Activated CD8-positive, alpha-beta memory T cell treated with anti-CD3 and anti-CD28 coated beads for 24 hours (primary cell): ENCODE results near the gene ZNF750.
A peak's percentile ranks its signal among the peaks of the same experiment; 100 is the strongest.

Experiments used
- DNase-seq: peaks from one replicate; pipeline ENCODE4 v3.0.0-alpha.2; 2020

Gene ZNF750

GRCh38 chr17:82839617-82840292 is at the start of gene ZNF750:
Gene ZNF750 (minus strand): TSS chr17:82840022. CDS start chr17:82832454, 7,568 bp downstream.
- no peak for DNase-seq

DNA sequence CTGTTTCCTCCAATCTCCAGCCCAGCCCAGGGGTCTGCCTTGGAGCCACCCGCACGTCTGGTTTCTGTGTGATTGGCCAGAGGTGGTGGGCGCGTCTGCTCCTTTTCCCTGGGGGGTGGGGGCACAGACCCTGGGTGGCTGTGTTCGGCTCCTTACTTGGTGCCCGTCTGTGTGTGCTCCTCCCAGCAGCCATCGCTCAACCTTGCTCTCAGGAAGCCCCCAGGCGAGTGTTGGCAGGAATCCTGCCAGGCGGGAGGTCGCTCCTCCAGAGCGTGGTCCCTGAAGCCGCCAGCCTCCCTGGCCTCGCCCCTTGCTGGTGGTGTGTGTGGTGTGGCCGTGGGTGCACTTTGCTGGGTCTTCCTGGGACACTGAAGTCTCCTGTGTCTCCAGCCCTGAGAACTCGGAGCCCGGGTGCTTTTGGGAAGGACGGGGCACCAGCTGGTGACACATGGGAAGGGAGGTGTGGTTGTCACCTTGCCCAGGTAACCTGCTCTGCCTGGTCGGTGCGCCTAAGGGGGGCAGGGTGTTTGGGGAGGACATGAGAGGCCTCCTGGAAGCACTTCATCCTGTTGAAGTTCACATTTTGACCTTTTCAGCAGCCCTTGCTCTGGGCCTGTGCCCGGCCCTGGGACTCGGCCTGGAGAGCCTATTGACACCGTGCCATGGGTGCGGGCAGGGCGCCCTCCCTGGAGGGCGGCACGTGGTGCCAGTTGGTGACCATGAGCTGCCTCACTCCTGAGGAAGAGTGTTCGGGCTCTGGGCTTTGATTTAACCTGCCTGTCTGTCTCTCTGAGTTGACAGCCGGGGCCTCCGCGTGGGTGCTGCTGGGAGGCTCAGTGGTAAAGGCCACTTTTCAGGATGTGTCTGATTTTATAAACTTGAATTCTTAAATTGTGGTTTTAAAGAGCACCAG is 49.0 kb upstream of the ZNF750 start:
- DNase-seq = no peak

DNA sequence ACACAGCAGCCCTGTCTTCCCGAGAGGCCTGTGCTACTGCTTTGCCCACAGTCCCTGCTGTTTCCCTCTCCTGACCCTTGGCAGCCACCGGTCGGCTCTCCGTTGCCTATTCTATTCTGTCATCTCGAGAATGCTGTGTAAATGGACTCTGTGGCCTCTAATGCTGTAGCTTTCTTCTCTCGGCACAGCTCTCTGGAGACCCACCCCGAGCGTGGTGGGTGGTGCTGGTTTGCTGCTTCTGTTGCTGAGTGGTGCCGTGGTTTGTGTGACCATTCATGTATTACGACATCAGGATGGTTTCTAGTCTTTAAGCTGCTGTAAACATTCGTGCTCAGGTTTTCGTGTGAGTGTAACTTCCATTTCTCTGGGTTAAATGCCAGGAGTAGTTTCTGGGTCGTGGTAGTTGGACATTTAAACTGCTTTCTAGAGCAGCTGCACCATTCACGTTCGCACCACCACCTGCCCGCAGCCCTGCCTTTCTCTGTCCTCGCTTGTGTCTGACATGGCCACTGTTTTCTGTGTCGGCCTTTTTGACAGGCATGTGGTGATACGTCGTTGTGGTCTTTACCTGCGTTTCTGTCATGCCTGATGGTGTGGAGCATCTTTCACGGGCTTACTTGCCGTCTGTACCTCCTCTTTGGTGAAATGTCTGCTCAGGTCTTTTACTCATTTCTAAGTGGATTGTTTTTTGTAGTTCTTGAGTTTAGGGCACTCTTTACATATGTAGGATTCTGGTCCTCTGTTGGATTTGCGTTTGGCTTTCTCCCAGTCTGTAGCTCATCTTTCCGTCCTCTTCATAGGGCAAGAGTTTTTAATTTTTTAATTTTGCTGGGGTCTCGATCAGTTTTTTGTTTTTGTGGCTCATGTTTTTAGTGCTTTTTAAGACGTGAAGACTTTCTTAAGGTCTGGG is 47.7 kb upstream of the ZNF750 start:
- no peak for DNase-seq

- no peak for DNase-seq
Observed at GRCh38 chr17:82884970-82885353, 45.1 kb upstream of the ZNF750 start.

- no peak for DNase-seq
Observed at GRCh38 chr17:82884341-82884969, 44.6 kb upstream of the ZNF750 start.

- no peak for DNase-seq
Observed at GRCh38 chr17:82883419-82884031, 43.7 kb upstream of the ZNF750 start.

DNA sequence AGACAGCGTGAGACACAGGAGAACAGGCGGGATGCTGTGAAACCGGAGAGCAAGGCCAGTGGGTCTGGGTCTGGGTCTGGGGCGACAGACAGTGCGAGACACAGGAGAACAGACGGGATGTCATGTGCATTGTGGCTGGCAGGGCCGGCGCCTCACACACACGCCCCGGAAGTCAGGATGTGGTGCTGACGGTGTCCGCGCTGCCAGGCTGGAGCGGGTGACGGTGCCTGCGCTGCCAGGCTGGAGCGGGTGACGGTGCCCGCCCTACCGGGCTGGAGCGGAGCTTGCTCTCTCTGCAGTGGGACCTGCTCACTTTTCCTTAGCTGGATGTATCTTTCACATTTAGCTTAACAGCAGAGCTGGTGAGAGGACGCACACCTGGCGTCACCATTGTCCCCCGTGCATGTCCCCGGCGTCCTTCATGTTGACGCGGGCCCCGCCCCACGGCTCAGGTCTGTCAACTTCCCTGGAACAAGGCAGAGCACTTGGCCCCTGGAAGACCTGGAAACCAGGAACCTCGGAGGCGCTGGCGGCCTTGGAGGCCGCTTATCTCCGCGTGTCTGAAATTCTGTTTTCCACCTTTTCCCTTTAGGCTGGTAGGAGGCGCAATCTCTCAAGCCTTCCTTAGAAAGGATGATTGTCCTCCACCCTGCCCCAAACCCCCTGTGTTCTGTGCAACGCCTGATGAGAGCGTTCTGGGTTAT is 43.0 kb upstream of the ZNF750 start:
- peak; percentile 85 for DNase-seq

GRCh38 chr17:82881900-82882714 is 42.3 kb upstream of the ZNF750 start:
- DNase-seq = no peak

DNA sequence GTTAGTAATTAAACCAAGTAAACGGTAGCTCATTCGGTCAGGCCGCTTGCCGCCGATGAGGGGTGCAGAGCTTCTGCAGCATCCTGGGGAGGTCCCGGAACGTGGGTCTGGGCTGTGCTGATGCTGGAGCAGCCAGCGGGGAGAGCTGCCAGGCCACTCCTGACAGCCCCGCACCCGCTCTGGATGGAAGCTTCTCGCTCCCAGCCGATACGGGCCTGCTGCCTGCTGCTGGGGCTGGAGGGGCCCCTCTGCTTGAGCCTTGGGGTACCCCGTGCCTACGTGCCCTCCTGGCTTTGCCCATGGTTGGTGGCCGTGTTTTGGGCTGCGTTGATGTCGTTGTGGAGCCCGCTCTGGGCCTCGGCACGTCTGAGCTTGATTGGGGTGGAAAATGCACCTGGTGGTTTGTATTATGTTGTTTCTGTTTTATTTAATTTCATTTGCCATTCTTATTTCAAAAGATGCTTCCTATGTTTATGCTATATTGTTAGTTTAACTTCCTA is 41.6 kb upstream of the ZNF750 start:
- no peak for DNase-seq

- no peak for DNase-seq
Observed at GRCh38 chr17:82880620-82881323, 41.0 kb upstream of the ZNF750 start.

DNA sequence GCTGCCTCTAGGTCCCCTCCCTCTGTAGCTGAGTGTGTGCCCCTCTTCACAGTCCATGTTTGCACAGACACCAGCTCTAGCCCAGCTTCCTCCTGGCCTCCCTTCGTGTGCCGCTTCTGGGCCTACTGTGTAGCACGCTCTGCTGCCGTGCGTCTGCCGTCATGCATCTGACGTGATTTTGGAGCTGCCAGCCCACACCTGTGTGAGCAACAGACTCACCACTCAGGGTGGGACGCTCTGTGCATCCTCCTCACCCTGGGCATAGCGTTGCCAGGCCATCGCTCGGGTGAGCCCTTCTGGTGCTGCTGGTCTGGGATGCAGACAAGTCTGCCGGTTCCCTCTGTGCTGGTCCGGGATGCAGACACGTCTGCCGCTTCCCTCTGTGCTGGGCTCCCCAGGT is 39.4 kb upstream of the ZNF750 start:
- DNase-seq = no peak

- no peak for DNase-seq
Observed at GRCh38 chr17:82878527-82878926, 38.7 kb upstream of the ZNF750 start.

DNA sequence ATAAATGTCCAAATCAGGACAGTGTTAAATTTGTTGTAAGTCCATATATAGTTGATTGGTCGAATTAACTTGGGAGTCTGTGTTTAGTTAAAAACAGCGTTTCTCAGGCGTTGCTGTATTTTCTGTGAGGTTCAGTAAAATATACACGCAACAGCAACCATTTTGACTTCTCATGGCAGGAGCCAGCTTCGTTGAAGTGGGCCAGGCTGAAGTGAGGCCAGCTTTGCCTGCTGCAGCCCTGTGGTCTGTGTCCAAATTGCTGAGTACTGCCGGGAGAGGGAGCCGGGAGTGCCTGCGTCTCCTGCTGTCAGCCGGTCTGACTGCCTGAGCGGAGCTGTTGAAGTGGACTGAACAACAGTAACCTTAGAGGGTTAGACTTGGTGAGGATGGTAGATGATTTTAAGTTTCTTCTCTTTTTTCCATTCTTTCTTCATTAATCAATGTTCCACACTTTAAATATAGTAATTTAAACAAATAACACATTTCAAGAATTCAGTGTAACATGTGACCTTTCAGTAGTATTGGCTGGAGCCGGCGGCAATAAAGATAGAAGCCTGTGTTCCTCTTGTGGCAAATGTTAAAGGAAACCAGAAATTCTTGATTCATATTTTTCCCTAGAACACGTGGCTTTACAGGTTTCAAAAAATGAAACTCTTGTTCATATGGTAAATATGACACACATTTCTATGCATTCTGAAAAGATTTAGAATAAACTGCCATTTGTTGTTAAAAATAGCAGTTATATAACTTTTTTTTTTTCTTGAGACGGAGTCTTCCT is 37.0 kb upstream of the ZNF750 start:
- DNase-seq = no peak

- DNase-seq = no peak
Observed at GRCh38 chr17:82876149-82876548, 36.3 kb upstream of the ZNF750 start.

DNA sequence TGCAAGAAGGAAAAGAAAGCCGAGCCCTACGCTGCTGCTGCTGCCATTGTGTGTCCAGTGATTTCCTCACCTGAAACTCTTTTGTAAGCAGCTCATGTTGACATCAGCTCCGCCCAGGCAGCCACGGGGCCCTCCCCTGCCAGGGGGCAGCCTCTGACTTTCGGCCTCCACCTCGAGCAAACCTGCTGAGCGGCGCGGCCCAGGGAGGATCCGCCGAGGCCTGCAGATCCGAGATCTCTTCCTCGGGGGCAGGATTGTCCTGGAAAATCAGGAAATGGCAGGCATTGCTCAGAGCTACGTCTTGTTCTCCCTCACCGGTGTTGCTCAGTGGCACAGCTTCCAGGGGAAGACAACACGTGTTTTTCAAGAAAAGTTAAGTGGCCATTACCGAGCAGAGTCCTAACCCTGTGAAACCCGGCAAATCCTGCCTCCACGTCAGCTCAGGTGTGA is 35.6 kb upstream of the ZNF750 start:
- DNase-seq = no peak

DNA sequence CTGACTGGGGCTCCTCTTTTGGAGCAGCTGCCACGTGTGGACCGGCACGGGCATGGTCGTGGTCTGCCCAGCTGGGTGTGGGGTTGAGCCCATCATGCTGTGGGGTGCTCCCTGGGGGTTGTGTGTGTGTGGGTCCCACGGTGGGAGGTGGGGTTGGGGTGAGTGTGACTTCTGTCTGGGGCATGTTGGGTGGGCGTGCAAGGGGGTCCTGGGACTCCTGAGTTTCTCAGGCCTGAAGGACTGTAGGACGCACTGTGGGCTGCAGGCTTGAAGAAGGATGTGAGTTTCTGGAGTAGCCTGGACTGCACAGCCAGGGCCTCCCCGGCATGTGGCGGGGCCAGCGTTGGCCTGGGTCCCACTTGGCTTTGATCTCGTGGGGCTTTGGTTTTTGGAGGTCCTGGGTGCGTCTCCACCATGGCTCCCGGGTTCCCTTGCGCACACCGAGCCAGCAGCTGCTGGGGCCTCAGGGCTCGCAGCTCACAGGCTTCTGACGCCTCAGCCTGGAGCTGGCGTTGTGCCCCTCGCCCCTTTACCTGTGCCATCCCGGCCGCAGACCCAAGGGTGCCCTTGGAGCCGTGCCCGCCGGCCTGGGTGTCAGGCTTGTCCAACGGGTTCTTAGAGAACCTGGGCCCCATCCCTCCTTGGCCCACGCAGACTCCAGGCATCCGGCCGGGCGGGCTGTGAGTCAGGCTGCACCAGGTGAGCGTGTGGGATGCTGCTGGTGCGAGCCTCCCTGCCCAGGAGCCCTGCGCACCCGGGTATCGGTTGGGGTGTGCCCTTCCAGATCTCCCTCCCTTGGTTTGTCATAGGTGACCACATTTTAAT is 34.4 kb upstream of the ZNF750 start:
- DNase-seq = no peak

DNA sequence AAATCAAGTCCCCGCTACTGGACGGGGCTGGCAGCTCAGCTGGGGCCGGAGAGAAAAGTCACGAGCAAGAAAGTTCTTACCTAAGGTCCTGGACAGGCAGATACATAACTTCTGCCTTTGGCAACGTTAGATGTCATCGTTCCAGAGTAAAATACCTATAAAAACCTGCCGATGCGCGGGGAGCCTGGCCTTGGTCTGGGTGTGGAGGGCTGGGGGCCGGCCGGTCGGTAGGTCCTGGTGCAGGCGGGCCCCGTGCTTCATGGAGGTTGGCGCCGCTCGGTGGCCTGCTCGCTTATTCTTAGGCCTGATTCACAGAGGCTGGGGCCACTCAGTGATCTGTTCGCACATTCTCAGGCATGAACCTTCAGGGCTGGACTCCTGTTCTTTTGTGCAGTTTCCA is 33.7 kb upstream of the ZNF750 start:
- no peak for DNase-seq
